ENCODE measurements around the gene POU3F1.

- TF ChIP-seq, protein P1, sequence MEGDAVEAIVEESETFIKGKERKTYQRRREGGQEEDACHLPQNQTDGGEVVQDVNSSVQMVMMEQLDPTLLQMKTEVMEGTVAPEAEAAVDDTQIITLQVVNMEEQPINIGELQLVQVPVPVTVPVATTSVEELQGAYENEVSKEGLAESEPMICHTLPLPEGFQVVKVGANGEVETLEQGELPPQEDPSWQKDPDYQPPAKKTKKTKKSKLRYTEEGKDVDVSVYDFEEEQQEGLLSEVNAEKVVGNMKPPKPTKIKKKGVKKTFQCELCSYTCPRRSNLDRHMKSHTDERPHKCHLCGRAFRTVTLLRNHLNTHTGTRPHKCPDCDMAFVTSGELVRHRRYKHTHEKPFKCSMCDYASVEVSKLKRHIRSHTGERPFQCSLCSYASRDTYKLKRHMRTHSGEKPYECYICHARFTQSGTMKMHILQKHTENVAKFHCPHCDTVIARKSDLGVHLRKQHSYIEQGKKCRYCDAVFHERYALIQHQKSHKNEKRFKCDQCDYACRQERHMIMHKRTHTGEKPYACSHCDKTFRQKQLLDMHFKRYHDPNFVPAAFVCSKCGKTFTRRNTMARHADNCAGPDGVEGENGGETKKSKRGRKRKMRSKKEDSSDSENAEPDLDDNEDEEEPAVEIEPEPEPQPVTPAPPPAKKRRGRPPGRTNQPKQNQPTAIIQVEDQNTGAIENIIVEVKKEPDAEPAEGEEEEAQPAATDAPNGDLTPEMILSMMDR (IDR thresholded peaks at IDR 0.05; ENCODE audit: insufficient read depth, low read length): no peak
- TF ChIP-seq SPI1 (IDR thresholded peaks at IDR 0.05; ENCODE audit: borderline replicate concordance, low read depth): no peak
- TF ChIP-seq POLR2AphosphoS5 (IDR thresholded peaks at IDR 0.05; ENCODE audit: low read depth): no peak
Observed at GRCh38 chr1:38073534-38074301, 27.1 kb upstream of the POU3F1 start.
